ENCODE results near the gene EN2. TPM values are rescaled to one million over a fixed set of nuclear protein-coding genes. Genes with fewer than 3 reads are reported as not detected.

EN2 gene
- total and polyA plus RNA-seq, 7 experiments from 2014 or later: not detected

DNA sequence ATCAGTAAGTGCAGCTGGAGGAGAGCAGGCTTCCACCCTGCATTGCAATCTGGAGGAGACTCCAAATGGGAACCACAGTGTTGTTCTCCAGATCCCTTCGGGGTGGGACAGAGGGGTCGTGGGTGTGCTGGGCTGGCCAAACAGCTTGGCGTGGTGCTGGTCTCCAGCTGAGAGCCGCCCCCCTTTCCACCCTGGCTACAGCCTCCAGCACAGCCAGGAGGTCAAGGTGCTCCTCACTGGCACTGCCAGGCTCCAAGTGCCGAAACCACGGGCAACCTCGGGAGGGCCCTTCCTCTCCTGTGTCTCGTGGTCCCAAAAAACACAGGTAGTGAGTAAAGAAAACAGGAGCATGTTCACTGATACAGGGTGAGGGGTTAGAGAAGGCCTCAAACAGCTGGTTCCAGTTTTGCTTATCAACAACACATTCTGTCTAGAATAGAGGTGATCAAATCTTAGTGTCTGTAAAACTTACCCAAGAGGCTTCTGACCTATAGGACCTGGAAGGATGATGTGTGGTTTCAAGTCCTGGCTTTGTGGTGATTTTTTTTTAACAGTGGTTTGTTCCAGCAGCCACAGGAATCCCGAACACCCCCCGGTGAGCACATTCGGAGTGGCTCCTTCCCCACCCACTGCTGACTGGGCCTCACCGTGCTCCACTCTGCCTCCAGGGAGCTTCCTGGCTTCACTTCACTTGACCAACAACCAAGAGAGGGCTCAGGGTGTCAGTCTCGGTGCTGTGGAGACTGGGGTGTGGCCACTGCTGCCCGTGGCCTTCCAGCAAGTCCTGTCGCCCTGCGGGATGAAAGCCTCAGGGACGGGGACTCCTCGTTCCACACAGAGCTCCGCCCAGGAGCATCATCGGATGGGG lies 31.2 kb upstream of the EN2 start:
- POLR2A ChIA-PET: no interaction called here
- no peak for DNase-seq
- no peaks in the 10 kb centered on the region for H3K4me1 ChIP-seq (ENCODE audit: control insufficient read depth in 2 of 2, insufficient read depth in 2 of 2, low read length in 2 of 2)

DNA sequence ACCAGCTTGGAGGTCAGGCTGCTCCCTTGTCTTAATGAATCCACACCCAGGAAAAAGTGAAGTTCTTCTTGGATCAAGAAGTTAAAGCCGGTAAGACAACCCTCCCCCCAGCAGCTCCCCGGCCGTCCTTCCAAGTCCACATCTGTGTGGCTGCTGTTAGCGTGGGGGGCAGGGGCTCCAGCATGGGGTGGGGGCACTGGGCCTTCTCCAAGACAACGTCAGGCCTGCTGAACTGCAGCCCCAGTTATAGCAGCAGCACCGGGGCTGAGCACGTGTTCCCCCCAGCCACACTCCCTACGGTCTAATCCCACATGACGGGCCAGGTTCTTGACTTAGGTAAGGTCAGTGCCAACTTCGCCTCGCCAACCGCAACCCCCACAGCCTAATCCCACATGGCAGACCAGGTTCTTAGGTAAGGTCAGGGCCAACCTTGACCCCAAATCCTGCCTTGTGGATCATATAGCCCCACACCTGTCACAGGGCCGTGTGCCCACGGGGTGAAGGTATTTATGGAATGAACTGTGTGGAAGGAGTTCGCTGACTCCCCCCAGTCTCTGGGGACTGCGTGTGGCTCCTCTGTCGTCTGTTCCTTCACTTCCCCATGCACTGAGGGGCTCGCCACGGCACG lies 30.4 kb upstream of the EN2 start:
- POLR2A ChIA-PET: no interaction called here
- no peak overlapping the region for H3K4me3 Mint-ChIP-seq
- Histone ChIP-seq H3K9me3 (ENCODE audit: control insufficient read depth in 2 of 3, low read length in 3 of 3) (no peaks in the 10 kb centered on the region), H3K27ac (ENCODE audit: low read depth, low read length) (no peak overlapping the region), H3K27me3 (ENCODE audit: control insufficient read depth in 2 of 2, insufficient read depth in 2 of 2, low read length in 2 of 2) (no peaks in the 10 kb centered on the region), H3K4me3 (ENCODE audit: low read length) (no peak overlapping the region), H3K36me3 (ENCODE audit: control insufficient read depth in 2 of 3, insufficient read depth in 3 of 3, low read length in 3 of 3) (no peaks in the 10 kb centered on the region), H3K4me1 (ENCODE audit: control insufficient read depth in 2 of 2, insufficient read depth in 2 of 2, low read length in 2 of 2) (no peaks in the 10 kb centered on the region)
- ATAC-seq: no peak
- DNase-seq: no peak
- CTCF ChIA-PET: no interaction called here
- no peak overlapping the region for H3K27ac Mint-ChIP-seq
- H3K36me3 Mint-ChIP-seq: no peaks in the 10 kb centered on the region
- H3K9me3 Mint-ChIP-seq: peaks cover 0 to 4% (median 0%) of the 10 kb centered on the region in 11 donors
- H3K27me3 Mint-ChIP-seq: peaks cover 4 to 47% (median 25%) of the 10 kb centered on the region in 5 donors
- H3K4me1 Mint-ChIP-seq: no peaks in the 10 kb centered on the region
- intact Hi-C loops (cut with micrococcal nuclease): no loop called here

More for the DNA sequence above, 31.2 kb upstream of the EN2 start:
- Mint-ChIP-seq H3K36me3 (no peaks in the 10 kb centered on the region), H3K4me1 (no peaks in the 10 kb centered on the region), H3K27me3 (peaks cover 2 to 43% (median 22%) of the 10 kb centered on the region in 5 donors), H3K4me3 (no peak overlapping the region), H3K27ac (no peak overlapping the region), H3K9me3 (peaks cover 0 to 4% (median 0%) of the 10 kb centered on the region in 11 donors)
- Histone ChIP-seq H3K27me3 (ENCODE audit: control insufficient read depth in 2 of 2, insufficient read depth in 2 of 2, low read length in 2 of 2) (no peaks in the 10 kb centered on the region), H3K27ac (ENCODE audit: low read depth, low read length) (no peak overlapping the region), H3K36me3 (ENCODE audit: control insufficient read depth in 2 of 3, insufficient read depth in 3 of 3, low read length in 3 of 3) (no peaks in the 10 kb centered on the region), H3K9me3 (ENCODE audit: control insufficient read depth in 2 of 3, low read length in 3 of 3) (no peaks in the 10 kb centered on the region), H3K4me3 (ENCODE audit: low read length) (no peak overlapping the region)
- CTCF ChIA-PET: no interaction called here
- intact Hi-C loops (cut with micrococcal nuclease): no loop called here
- no peak for ATAC-seq

DNA sequence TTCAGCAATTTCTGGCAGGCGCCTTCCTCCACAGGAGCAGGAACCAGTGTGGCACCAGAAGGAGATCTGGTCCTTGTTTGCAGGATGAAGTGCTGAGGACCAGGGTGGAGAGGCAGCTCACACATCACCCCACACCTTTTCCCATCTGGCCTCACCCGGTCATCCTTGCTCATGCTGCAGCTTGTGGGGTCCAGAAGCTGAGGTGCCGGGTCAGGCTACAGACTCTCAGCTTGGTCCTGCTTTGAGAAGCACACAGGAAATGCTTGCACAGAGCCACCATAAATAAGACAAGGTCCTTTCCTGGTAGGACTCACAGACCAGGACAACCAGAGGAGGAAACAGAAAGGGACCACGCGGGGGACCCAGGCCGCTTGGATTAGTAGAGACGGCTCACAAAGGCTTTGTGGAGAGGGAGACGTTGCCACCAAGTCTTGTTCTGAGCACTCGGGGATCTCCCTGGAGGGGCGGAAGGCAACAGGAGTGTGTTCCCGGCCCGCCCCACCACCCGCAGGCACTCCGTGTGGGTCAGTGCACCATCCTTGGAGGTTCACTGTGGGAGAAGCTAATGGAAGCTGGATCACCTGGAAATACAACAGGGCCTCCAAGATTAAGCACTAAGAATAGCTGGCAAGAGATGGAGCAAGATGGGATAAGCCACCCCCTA lies 29.6 kb upstream of the EN2 start:
- Histone ChIP-seq H3K9me3 (ENCODE audit: control insufficient read depth in 2 of 3, low read length in 3 of 3) (no peaks in the 10 kb centered on the region), H3K4me1 (ENCODE audit: control insufficient read depth in 2 of 2, insufficient read depth in 2 of 2, low read length in 2 of 2) (no peaks in the 10 kb centered on the region), H3K4me3 (ENCODE audit: low read length) (no peak overlapping the region), H3K27me3 (ENCODE audit: control insufficient read depth in 2 of 2, insufficient read depth in 2 of 2, low read length in 2 of 2) (no peaks in the 10 kb centered on the region), H3K27ac (ENCODE audit: low read depth, low read length) (no peak overlapping the region), H3K36me3 (ENCODE audit: control insufficient read depth in 2 of 3, insufficient read depth in 3 of 3, low read length in 3 of 3) (no peaks in the 10 kb centered on the region)
- Mint-ChIP-seq H3K36me3 (no peaks in the 10 kb centered on the region), H3K27me3 (peaks cover 6 to 49% (median 26%) of the 10 kb centered on the region in 5 donors), H3K9me3 (peaks cover 0 to 4% (median 0%) of the 10 kb centered on the region in 11 donors), H3K4me3 (no peak overlapping the region), H3K4me1 (no peaks in the 10 kb centered on the region), H3K27ac (no peak overlapping the region)
- intact Hi-C loops (cut with micrococcal nuclease): no loop called here
- DNase-seq (no peak), ATAC-seq (no peak)
- ChIA-PET POLR2A (no interaction called here), CTCF (no interaction called here)

DNA sequence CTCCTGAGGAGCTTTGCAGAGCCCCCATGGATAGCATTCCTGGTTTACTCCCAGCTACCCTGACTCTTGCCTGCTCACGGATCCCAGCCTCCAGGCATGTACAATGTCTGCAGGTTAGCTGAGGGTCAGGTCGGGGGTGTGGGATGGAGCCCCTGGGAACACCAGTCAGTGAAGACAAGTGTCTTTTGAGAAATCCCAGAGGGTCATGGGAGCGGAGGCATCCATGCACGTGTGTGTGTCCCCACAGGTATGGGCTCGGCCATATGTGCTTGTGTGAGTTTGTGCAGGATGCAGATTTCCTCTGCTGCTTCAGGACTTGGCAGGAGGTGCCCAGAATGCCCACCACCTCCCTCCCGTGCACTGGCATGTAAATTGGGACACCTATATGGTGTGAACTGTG lies 28.3 kb upstream of the EN2 start:
- Mint-ChIP-seq H3K27ac (no peak overlapping the region), H3K4me1 (no peaks in the 10 kb centered on the region), H3K36me3 (no peaks in the 10 kb centered on the region), H3K27me3 (peaks cover 8 to 54% (median 29%) of the 10 kb centered on the region in 5 donors), H3K4me3 (no peak overlapping the region), H3K9me3 (peaks cover 0 to 4% (median 0%) of the 10 kb centered on the region in 11 donors)
- ATAC-seq: no peak
- Histone ChIP-seq H3K4me1 (ENCODE audit: control insufficient read depth in 2 of 2, insufficient read depth in 2 of 2, low read length in 2 of 2) (no peaks in the 10 kb centered on the region), H3K4me3 (ENCODE audit: low read length) (no peak overlapping the region), H3K27me3 (ENCODE audit: control insufficient read depth in 2 of 2, insufficient read depth in 2 of 2, low read length in 2 of 2) (no peaks in the 10 kb centered on the region), H3K9me3 (ENCODE audit: control insufficient read depth in 2 of 3, low read length in 3 of 3) (no peaks in the 10 kb centered on the region), H3K27ac (ENCODE audit: low read depth, low read length) (no peak overlapping the region), H3K36me3 (ENCODE audit: control insufficient read depth in 2 of 3, insufficient read depth in 3 of 3, low read length in 3 of 3) (no peaks in the 10 kb centered on the region)
- intact Hi-C loops (cut with micrococcal nuclease): no loop called here
- ChIA-PET POLR2A (no interaction called here), CTCF (no interaction called here)
- no peak for DNase-seq

DNA sequence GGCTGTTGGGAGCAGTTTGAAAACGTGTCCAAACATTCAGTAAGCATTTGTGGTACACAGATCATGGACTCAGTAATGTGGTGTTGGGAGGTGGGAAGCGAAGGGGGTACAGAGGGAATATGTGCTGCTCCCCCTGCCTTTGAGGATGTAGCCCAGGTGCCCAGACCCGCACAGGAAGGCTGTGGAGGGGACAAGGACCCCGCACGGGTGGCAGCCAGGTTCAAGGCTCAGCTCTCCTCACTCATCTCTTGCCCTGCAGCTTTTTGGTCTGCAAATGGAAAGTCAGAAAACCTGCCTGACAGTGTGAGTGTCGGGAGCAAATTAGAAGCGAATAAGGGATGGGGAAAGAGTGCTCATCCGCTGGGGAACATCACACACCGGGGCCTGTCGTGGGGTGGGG lies 27.3 kb upstream of the EN2 start:
- no peaks in the 10 kb centered on the region for H3K4me1 ChIP-seq (ENCODE audit: control insufficient read depth in 2 of 2, insufficient read depth in 2 of 2, low read length in 2 of 2)

DNA sequence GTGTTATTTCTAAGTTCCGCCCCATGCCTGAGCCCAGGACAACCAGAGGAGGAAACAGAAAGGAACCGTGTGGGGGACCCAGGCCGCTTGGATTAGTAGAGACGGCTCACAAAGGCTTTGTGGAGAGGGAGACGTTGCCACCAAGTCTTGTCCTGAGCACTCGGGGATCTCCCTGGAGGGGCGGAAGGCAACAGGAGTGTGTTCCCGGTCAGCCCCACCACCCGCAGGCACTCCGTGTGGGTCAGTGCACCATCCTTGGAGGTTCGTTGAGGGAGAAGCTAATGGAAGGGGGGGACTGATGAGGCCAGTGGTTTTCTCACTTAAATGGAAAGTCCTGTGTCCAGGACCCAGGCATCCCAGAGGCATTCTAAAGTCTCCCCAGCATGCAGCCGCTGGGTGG lies 26.7 kb upstream of the EN2 start:
- intact Hi-C loops (cut with micrococcal nuclease): no loop called here
- H3K36me3 Mint-ChIP-seq: no peaks in the 10 kb centered on the region
- no peak overlapping the region for H3K27ac Mint-ChIP-seq
- no peak overlapping the region for H3K4me3 Mint-ChIP-seq
- DNase-seq (no peak), ATAC-seq (no peak)
- Histone ChIP-seq H3K27ac (ENCODE audit: low read depth, low read length) (no peak overlapping the region), H3K9me3 (ENCODE audit: control insufficient read depth in 2 of 3, low read length in 3 of 3) (no peaks in the 10 kb centered on the region), H3K4me3 (ENCODE audit: low read length) (no peak overlapping the region), H3K36me3 (ENCODE audit: control insufficient read depth in 2 of 3, insufficient read depth in 3 of 3, low read length in 3 of 3) (no peaks in the 10 kb centered on the region), H3K4me1 (ENCODE audit: control insufficient read depth in 2 of 2, insufficient read depth in 2 of 2, low read length in 2 of 2) (no peaks in the 10 kb centered on the region), H3K27me3 (ENCODE audit: control insufficient read depth in 2 of 2, insufficient read depth in 2 of 2, low read length in 2 of 2) (no peaks in the 10 kb centered on the region)
- H3K9me3 Mint-ChIP-seq: peaks cover 0 to 4% (median 0%) of the 10 kb centered on the region in 11 donors
- POLR2A ChIA-PET: no interaction called here
- CTCF ChIA-PET: no interaction called here
- no peaks in the 10 kb centered on the region for H3K4me1 Mint-ChIP-seq
- peaks cover 10 to 46% (median 39%) of the 10 kb centered on the region in 5 donors for H3K27me3 Mint-ChIP-seq

More for the DNA sequence above, 27.3 kb upstream of the EN2 start:
- ChIA-PET POLR2A (no interaction called here), CTCF (no interaction called here)
- Mint-ChIP-seq H3K27ac (no peak overlapping the region), H3K9me3 (peaks cover 0 to 4% (median 0%) of the 10 kb centered on the region in 11 donors), H3K4me1 (no peaks in the 10 kb centered on the region), H3K36me3 (no peaks in the 10 kb centered on the region), H3K4me3 (no peak overlapping the region), H3K27me3 (peaks cover 8 to 45% (median 33%) of the 10 kb centered on the region in 5 donors)
- Histone ChIP-seq H3K36me3 (ENCODE audit: control insufficient read depth in 2 of 3, insufficient read depth in 3 of 3, low read length in 3 of 3) (no peaks in the 10 kb centered on the region), H3K27me3 (ENCODE audit: control insufficient read depth in 2 of 2, insufficient read depth in 2 of 2, low read length in 2 of 2) (no peaks in the 10 kb centered on the region), H3K4me3 (ENCODE audit: low read length) (no peak overlapping the region), H3K27ac (ENCODE audit: low read depth, low read length) (no peak overlapping the region), H3K9me3 (ENCODE audit: control insufficient read depth in 2 of 3, low read length in 3 of 3) (no peaks in the 10 kb centered on the region)
- intact Hi-C loops (cut with micrococcal nuclease): no loop called here
- ATAC-seq (no peak), DNase-seq (no peak)

Data from naive thymus-derived CD4-positive, alpha-beta T cell (primary cell).